IPS DF 19.7 (cell line): ENCODE measurements around the gene DMGDH.

ENCODE experiments used
- DNase-seq: peaks from one replicate; pipeline ENCODE4 v3.0.0-alpha.2; 2013; ENCODE audit warnings: low read depth, low spot score

Gene DMGDH

GRCh38 chr5:79069488-79070349 is at the start of gene DMGDH, which contains the start of gene BHMT2:
DMGDH (minus strand) TSS chr5:79069674; CDS start chr5:79069620, 54 bp downstream.
BHMT2 (plus strand) TSS chr5:79069767; CDS start chr5:79069783, 16 bp downstream.
- no peak for DNase-seq

- DNase-seq, result no peak
These were observed 43.2 kb upstream of the DMGDH start for GRCh38 chr5:79112703-79113058.

GRCh38 chr5:79111960-79112702 is 42.7 kb upstream of the DMGDH start:
- no peak for DNase-seq

- no peak for DNase-seq
These were observed 42.0 kb upstream of the DMGDH start, which contains the start of gene BHMT for GRCh38 chr5:79111387-79111959. BHMT (plus strand) TSS chr5:79111809; CDS start chr5:79111886, 77 bp downstream.

GRCh38 chr5:79109527-79110492 is 40.3 kb upstream of the DMGDH start:
- no peak for DNase-seq

DNA sequence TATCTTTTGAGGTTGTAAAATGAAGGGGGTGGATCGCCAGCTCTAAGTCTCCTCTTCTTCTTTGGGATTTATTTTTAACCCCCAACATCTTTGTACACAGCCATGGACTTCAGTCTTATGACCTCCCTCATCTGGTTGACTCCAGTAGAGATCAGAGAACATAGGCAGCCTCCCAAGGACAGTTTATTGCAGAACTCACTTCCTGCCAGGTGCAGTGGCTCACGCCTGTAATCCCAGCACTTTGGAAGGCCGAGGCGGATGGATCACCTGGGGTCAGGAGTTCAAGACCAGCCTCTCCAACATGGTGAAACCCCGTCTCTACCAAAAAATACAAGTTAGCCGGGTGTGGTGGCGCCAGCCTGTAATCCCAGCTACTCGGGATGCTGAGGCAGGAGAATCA is 39.3 kb upstream of the DMGDH start:
- no peak for DNase-seq

DNA sequence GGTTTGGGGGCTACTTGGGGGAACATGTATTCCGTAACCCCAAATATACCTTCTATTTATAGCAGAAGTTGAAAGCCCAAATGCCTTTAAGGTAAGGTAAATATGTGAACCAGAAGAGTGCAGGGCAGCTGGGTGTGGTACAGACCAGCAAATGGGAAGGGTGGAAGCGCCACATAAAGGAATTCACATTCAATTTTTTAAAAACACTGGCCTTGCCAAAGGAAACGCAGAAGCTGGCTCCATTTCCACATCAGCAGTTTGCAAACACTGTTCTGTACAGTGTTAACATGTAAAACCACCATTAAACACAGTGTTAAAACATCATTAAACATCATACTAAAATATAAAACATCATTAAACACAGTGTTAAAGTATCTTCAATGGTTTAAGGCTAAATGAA is 38.6 kb upstream of the DMGDH start:
- DNase-seq, result no peak

- DNase-seq, result no peak
These were observed 37.7 kb upstream of the DMGDH start for GRCh38 chr5:79107020-79107796.

GRCh38 chr5:79105868-79106267 is 36.4 kb upstream of the DMGDH start:
- DNase-seq, result no peak

DNA sequence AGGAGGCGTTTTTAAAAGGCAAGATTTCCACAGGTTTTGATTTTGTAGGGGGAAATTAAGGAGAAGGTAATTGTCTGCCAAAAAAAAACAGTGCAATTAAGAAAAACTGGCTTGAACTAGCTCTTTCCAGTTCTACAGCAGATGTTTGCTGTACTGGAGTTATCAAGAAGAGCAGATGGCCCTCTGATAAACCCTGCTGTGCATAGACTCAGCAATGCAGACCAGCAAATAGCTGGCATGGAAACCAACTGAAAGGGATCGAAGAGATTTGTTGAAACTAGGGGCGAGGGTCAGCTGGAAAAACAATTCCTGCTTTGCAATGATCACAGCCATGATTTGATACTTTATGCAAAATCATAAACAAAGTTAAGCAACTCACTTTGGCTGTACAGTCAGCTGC is 24.3 kb upstream of the DMGDH start:
- no peak for DNase-seq

- no peak for DNase-seq
These were observed 21.6 kb upstream of the DMGDH start for GRCh38 chr5:79091064-79091463.

DNA sequence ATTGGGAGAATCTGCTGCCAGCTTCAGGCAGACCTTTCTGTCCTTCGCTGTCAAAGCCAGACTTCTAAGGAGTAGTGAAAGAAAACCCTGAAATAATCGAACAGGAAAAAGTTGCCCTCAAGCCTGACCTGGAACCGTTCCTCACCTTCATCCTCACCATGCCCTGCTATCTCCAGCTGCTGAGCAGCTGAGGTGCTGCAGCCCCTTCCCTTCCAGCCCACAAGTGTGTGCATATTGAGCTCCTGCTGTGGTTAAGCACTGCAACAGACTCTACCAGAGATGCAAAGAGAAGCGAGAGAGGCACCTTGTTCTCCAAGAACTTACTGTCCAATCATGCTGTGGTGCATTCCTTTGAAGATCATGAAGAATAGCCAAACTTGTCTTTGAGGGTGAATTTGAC is 19.0 kb upstream of the DMGDH start:
- DNase-seq, result no peak

DNA sequence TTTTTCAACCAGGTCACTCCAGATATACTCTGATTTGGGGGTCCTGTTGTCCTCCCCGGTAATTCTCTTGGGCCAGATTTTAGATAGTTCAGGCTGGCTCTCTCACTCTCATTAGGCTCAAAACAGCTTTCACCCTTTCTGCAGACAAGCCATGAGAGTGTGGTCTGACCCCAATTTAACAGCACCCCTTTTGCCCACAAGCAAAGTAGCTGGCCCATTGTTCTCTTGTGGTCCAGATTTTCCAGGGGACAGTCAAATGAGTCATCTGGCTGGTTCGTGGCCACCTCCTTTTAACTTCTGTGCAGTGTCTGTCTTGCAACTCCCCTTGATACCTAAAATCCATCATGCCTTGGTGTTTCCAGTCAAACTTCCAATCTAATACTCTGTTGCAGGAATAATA is 16.6 kb upstream of the DMGDH start:
- no peak for DNase-seq

DNA sequence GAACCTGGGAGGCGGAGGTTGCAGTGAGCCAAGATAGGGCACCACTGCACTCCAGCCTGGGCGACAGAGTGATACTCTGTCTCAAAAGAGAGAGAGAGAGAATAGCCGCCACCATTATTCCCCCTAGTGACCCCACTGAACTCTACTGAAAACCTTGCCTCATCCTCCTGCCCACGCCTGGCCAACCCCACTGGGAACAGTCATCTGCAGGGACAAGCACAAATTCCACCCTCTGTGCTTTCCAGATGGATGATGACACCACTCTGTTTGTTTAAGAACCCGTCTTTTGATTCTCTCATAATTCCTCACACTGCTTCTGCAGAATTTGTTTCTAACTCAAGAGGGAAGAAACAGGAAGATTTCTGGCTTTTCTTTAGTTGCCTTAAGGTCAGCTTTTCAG is 12.3 kb upstream of the DMGDH start:
- DNase-seq, result no peak

DNA sequence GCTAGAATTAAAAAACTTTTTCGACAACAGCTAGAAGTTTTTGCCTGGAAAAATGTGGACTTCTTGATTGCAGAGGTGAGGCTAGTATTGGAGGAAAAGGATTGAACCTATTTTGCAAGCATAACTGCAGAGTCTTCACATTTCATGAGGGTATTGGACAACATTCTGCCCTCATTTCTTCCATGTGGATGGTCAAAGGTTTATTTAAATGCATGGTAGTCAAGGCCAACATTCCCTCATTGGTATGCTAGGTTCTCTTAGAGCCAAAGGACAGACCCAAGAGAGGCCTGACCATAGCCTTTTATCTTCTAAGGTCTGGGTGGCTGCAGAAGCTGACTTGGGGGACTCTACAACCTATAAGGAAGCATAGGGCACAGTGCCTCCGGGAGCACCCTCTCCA is 11.3 kb upstream of the DMGDH start:
- DNase-seq, result no peak

DNA sequence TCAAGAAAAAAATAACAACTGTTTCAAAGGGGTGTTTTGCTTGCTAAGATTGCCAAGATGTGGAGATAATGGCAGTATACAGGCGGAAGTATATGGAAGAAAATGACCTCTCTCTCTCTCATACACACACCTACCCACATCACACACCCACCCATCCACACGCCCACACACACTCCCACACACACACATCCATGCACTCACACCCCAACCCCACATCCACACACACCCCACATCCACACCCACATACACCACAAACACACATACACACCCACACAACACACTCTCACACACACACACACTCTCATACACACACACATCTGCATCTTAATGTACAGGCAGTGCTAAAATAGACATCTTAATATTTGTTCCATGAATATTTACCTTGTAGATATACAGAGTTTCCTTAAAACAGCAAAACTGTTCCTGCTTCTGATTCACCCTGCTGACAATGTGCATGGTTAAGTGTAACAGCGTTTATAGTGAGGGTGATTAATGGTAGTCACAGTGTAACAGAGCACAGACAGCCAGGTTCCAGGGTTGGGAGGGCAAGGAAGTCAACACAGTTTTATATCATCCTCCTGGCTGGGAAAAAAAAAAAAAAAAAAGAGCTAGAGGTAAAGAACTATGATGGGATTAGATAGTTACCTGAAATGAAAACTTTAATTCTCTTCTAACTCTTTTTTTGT is 8.3 kb upstream of the DMGDH start:
- no peak for DNase-seq

- DNase-seq, result no peak
These were observed 7.3 kb upstream of the DMGDH start for GRCh38 chr5:79076819-79077218.

DNA sequence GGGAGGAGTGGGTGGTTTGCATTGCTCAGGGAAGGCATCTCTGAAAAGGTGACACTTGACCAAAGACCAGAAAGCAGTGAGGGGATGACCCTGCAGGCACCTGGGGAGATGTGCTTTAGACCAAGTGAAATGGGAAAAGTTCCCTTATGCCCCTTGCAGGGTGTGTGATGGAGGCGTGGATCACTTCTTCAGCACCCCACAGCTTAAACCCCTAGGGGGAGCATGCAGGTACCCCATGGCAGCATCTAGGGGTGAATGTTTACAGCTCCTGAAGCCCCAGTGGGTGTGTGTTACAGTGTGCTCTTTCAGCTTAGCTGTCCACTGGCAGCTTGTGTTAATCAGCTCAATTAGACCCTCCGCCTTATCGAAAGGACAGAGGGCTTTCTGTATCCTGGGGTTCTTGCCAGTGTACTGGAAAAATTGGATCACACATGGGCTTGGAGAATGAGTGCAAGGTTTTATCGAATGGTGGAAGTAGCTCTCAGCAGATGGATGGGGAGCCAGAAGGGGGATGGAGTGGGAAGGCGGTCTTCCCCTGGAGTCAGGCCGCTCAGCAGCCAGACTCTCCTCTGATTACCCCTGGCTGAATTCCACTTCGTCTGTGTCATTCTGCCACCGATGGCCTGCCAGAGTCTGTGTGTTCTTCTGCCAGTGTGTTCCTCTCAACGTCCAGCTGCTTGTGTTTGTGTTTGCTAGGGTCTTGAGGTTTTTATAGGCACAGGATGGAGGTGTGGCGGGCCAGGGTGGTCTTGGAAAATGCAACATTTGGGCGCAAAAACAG is 6.4 kb upstream of the DMGDH start:
- DNase-seq, result no peak

GRCh38 chr5:79074641-79075040 is 5.2 kb upstream of the DMGDH start:
- DNase-seq, result no peak
